Liver (tissue), 9 donors: Measurements from ENCODE around the gene VIL1. TPM values are rescaled to one million over a fixed set of nuclear protein-coding genes. Genes with fewer than 3 reads are reported as not detected.

Source experiments
- DNase-seq: peaks from one replicate; pipeline ENCODE4 v3.0.0-alpha.2; 2017; ENCODE audit warnings: low spot score
- H3K27ac ChIP-seq, 2 donors: one replicate each; pipeline ENCODE4 v1.7.0; 2013; ENCODE audit warnings: inconsistent platforms in 2 of 2, low read length in 2 of 2, control low read depth in 1 of 2, low read depth in 1 of 2, mild to moderate bottlenecking in 1 of 2
- H3K27me3 ChIP-seq, 4 donors: one replicate each; pipeline versions ENCODE4 v1.6.1 to v1.7.0; 2013; ENCODE audit warnings: low read length in 3 of 4, inconsistent platforms in 1 of 4, mild to moderate bottlenecking in 1 of 4, moderate library complexity in 1 of 4; ENCODE audit not compliant: control insufficient read depth in 4 of 4, insufficient read depth in 4 of 4
- H3K36me3 ChIP-seq, 4 donors: one replicate each; pipeline versions ENCODE4 v1.6.1 to v1.7.0; 2013; ENCODE audit warnings: low read length in 3 of 4, mild to moderate bottlenecking in 3 of 4, low read depth in 1 of 4, moderate library complexity in 1 of 4; ENCODE audit not compliant: control insufficient read depth in 4 of 4, insufficient read depth in 3 of 4
- H3K4me1 ChIP-seq, 4 donors: one replicate each; pipeline versions ENCODE4 v1.6.1 to v1.7.0; 2013; ENCODE audit warnings: low read length in 3 of 4, mild to moderate bottlenecking in 3 of 4, moderate library complexity in 1 of 4; ENCODE audit not compliant: control insufficient read depth in 4 of 4, insufficient read depth in 4 of 4
- H3K4me3 ChIP-seq, 3 donors: one replicate each; pipeline versions ENCODE4 v1.6.1 to v1.7.0; 2013; ENCODE audit warnings: low read length in 3 of 3, control low read depth in 1 of 3, low read depth in 1 of 3, mild to moderate bottlenecking in 1 of 3
- H3K9ac ChIP-seq, 2 donors: one replicate each; pipeline ENCODE4 v1.7.0; 2013; ENCODE audit warnings: low read length in 2 of 2, mild to moderate bottlenecking in 2 of 2, moderate library complexity in 2 of 2, control low read depth in 1 of 2, low read depth in 1 of 2
- H3K9me3 ChIP-seq, 4 donors: one replicate each; pipeline versions ENCODE4 v1.6.1 to v1.7.0; 2013; ENCODE audit warnings: low read length in 3 of 4; ENCODE audit not compliant: control insufficient read depth in 4 of 4
- EGR1 ChIP-seq, 2 donors: IDR thresholded peaks; 2 replicates each; pipeline ENCODE4 v1.6.1; 2016 to 2018; ENCODE audit warnings: antibody characterized with exemption in 2 of 2, low read depth in 2 of 2
- FOXA1 ChIP-seq: IDR thresholded peaks from 2 replicates; pipeline ENCODE4 v1.6.1; 2016; ENCODE audit warnings: antibody characterized with exemption
- FOXA2 ChIP-seq: IDR thresholded peaks from 2 replicates; pipeline ENCODE4 v1.6.1; 2016; ENCODE audit warnings: antibody characterized with exemption
- GABPA ChIP-seq, 2 donors: IDR thresholded peaks in 1 of 2; conservative IDR thresholded peaks in 1 of 2; 2 replicates each; pipeline ENCODE4 v1.6.1; 2016; ENCODE audit warnings: antibody characterized with exemption in 2 of 2, mild to moderate bottlenecking in 1 of 2, moderate library complexity in 1 of 2
- HNF4A ChIP-seq, 2 donors: conservative IDR thresholded peaks; 2 replicates each; pipeline ENCODE4 v1.6.1; 2016; ENCODE audit warnings: antibody characterized with exemption in 2 of 2, mild to moderate bottlenecking in 2 of 2
- HNF4G ChIP-seq: IDR thresholded peaks from 2 replicates; pipeline ENCODE4 v1.6.1; 2016; ENCODE audit warnings: antibody characterized with exemption
- JUND ChIP-seq, 2 donors: IDR thresholded peaks; 2 replicates each; pipeline ENCODE4 v1.6.1; 2016; ENCODE audit warnings: antibody characterized with exemption in 2 of 2
- NR2F2 ChIP-seq: IDR thresholded peaks from 2 replicates; pipeline ENCODE4 v1.6.1; 2016; ENCODE audit warnings: antibody characterized with exemption
- RAD21 ChIP-seq, 2 donors: IDR thresholded peaks; 2 replicates each; pipeline ENCODE4 v1.6.1; 2016; ENCODE audit warnings: antibody characterized with exemption in 2 of 2, mild to moderate bottlenecking in 2 of 2
- RXRA ChIP-seq, 2 donors: IDR thresholded peaks; 2 replicates each; pipeline ENCODE4 v1.6.1; 2017 to 2018; ENCODE audit warnings: antibody characterized with exemption in 2 of 2, mild to moderate bottlenecking in 1 of 2
- SP1 ChIP-seq: IDR thresholded peaks from 2 replicates; pipeline ENCODE4 v1.6.1; 2018; ENCODE audit warnings: antibody characterized with exemption, mild to moderate bottlenecking
- TAF1 ChIP-seq: conservative IDR thresholded peaks from 2 replicates; pipeline ENCODE4 v1.6.1; 2016; ENCODE audit warnings: antibody characterized with exemption, mild to moderate bottlenecking
- YY1 ChIP-seq: IDR thresholded peaks from 2 replicates; pipeline ENCODE4 v1.6.1; 2016; ENCODE audit warnings: antibody characterized with exemption, mild to moderate bottlenecking
- WGBS: extraction: QIAGEN DNeasy Blood & Tissue Kit; methylation state at CpG from one replicate; pipeline ENCODE4 v1.1.7; 2013; 5-methylcytosine and 5-hydroxymethylcytosine counted together
- polyA plus RNA-seq, 2 donors: library from polyadenylated mRNA; stranded (reverse) in 1 of 2; unstranded in 1 of 2; fragments of 200-250 nt in 1 of 2; fragments of >200 nt in 1 of 2; fragmentation: Nextera tagmentation in 1 of 2; extraction: Ambion mirVana in 1 of 2; gene quantifications; one replicate each; pipeline versions ENCODE4 v1.2.1 to v1.2.3, GENCODE V29; 2013 to 2015
- total RNA-seq, 2 donors: library from RNA; depleted of rRNA; stranded (reverse); fragments of >200 nt; gene quantifications; one replicate each; pipeline ENCODE4 v1.2.3, GENCODE V29; 2014
- TF ChIP-seq, protein P1 (sequence below): IDR thresholded peaks from 2 replicates; pipeline ENCODE4 v1.6.1; 2016; ENCODE audit warnings: antibody characterized with exemption
- TF ChIP-seq, protein P2 (sequence below): IDR thresholded peaks from 2 replicates; pipeline ENCODE4 v1.6.1; 2016; ENCODE audit warnings: antibody characterized with exemption
- TF ChIP-seq, protein P3 (sequence below): IDR thresholded peaks from 2 replicates; pipeline ENCODE4 v1.6.1; 2016; ENCODE audit warnings: antibody characterized with exemption
- TF ChIP-seq, protein P4 (sequence below): IDR thresholded peaks from 2 replicates; pipeline ENCODE4 v1.6.1; 2016; ENCODE audit warnings: antibody characterized with exemption, mild to moderate bottlenecking
- TF ChIP-seq, protein P5 (sequence below): fragments of 150-350 bp; IDR thresholded peaks from 2 replicates; pipeline ENCODE4 v1.5.1; 2017; ENCODE audit warnings: improper control_type of control experiment, low read depth, low read length; ENCODE audit not compliant: missing input control
- donor health status: healthy.
- donor health status: healthy.
- donor health status: healthy.
- donor health status: healthy.
- donor health status: healthy.

VIL1 gene
- total and polyA plus RNA-seq, 4 donors, result 16.4 to 72.0 (median 31.6) TPM

DNA sequence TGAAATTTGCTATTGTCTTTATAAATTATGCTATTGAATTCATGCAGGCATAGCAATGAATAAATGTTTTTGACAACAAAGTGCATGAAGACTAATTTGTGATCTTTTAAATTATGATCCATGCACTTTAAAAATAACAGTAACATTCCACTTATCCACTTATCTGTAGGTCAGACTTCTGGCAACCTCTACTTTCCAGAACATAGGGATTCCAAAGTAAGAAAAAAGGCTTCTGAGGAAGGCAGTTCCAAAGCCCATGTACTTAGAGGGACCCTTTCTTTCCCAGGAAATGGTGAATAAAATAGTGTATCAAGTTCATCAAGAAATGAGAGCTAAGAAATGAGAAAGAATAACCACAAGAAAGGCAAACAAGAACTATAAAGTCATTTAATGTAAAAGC is 58.3 kb downstream of the VIL1 start:
- Histone ChIP-seq H3K4me1 (no peaks in the 10 kb centered on the region), H3K9ac (no peak overlapping the region), H3K36me3 (peaks cover 9 to 52% (median 25%) of the 10 kb centered on the region in 4 donors), H3K4me3 (no peak overlapping the region), H3K9me3 (no peaks in the 10 kb centered on the region), H3K27ac (no peak overlapping the region), H3K27me3 (no peaks in the 10 kb centered on the region)
- no peak for DNase-seq
- TF ChIP-seq NR2F2 (no peak), FOXA2 (no peak), FOXA1 (no peak), RAD21 (IDR thresholded peaks at IDR 0.05) (no peak), EGR1 (IDR thresholded peaks at IDR 0.05; ENCODE audit: low read depth in 2 of 2) (no peak), HNF4G (no peak), GABPA (IDR thresholded peaks at IDR 0.05 in 1 of 2, conservative IDR thresholded peaks at IDR 0.05 in 1 of 2) (no peak), JUND (IDR thresholded peaks at IDR 0.05) (no peak), TAF1 (no peak), SP1 (no peak), YY1 (no peak)
- TF ChIP-seq, protein P1, sequence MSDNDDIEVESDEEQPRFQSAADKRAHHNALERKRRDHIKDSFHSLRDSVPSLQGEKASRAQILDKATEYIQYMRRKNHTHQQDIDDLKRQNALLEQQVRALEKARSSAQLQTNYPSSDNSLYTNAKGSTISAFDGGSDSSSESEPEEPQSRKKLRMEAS, result no peak
- TF ChIP-seq, protein P2, sequence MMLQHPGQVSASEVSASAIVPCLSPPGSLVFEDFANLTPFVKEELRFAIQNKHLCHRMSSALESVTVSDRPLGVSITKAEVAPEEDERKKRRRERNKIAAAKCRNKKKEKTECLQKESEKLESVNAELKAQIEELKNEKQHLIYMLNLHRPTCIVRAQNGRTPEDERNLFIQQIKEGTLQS, result no peak

DNA sequence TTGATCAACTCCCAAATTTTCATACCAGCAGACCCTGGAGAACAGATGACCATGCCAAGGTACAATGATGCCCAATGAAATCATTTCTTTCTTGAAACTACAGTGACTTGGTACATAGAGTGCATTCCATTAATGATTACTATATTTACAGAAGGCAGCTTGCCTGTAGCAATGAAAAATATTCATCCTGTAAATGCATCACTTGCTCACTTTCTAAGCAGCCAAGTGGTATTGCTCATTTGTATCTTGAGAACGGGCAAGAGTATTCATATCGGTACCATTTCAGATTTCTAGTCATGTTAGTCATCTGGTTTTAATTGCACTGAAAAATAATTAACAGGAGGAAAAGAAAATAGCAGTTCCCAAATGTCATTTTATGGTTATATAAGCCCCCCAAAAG is 59.6 kb downstream of the VIL1 start:
- no peaks in the 10 kb centered on the region for H3K9me3 ChIP-seq
- H3K27ac ChIP-seq, result no peak overlapping the region
- 94% methylated on average over 2 of the region's 2 CpGs for WGBS
- H3K27me3 ChIP-seq, result no peaks in the 10 kb centered on the region
- no peak overlapping the region for H3K4me3 ChIP-seq
- DNase-seq, result no peak
- H3K9ac ChIP-seq, result no peak overlapping the region
- TF ChIP-seq, protein P1, result no peak
- TF ChIP-seq JUND (IDR thresholded peaks at IDR 0.05), result no peak
- TF ChIP-seq YY1, result no peak
- TF ChIP-seq, protein P3, sequence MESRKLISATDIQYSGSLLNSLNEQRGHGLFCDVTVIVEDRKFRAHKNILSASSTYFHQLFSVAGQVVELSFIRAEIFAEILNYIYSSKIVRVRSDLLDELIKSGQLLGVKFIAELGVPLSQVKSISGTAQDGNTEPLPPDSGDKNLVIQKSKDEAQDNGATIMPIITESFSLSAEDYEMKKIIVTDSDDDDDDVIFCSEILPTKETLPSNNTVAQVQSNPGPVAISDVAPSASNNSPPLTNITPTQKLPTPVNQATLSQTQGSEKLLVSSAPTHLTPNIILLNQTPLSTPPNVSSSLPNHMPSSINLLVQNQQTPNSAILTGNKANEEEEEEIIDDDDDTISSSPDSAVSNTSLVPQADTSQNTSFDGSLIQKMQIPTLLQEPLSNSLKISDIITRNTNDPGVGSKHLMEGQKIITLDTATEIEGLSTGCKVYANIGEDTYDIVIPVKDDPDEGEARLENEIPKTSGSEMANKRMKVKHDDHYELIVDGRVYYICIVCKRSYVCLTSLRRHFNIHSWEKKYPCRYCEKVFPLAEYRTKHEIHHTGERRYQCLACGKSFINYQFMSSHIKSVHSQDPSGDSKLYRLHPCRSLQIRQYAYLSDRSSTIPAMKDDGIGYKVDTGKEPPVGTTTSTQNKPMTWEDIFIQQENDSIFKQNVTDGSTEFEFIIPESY, result no peak
- TF ChIP-seq, protein P4, sequence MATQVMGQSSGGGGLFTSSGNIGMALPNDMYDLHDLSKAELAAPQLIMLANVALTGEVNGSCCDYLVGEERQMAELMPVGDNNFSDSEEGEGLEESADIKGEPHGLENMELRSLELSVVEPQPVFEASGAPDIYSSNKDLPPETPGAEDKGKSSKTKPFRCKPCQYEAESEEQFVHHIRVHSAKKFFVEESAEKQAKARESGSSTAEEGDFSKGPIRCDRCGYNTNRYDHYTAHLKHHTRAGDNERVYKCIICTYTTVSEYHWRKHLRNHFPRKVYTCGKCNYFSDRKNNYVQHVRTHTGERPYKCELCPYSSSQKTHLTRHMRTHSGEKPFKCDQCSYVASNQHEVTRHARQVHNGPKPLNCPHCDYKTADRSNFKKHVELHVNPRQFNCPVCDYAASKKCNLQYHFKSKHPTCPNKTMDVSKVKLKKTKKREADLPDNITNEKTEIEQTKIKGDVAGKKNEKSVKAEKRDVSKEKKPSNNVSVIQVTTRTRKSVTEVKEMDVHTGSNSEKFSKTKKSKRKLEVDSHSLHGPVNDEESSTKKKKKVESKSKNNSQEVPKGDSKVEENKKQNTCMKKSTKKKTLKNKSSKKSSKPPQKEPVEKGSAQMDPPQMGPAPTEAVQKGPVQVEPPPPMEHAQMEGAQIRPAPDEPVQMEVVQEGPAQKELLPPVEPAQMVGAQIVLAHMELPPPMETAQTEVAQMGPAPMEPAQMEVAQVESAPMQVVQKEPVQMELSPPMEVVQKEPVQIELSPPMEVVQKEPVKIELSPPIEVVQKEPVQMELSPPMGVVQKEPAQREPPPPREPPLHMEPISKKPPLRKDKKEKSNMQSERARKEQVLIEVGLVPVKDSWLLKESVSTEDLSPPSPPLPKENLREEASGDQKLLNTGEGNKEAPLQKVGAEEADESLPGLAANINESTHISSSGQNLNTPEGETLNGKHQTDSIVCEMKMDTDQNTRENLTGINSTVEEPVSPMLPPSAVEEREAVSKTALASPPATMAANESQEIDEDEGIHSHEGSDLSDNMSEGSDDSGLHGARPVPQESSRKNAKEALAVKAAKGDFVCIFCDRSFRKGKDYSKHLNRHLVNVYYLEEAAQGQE, result no peak
- no peak for TF ChIP-seq NR2F2
- TF ChIP-seq HNF4G, result no peak
- TF ChIP-seq SP1, result no peak
- TF ChIP-seq, protein P5, sequence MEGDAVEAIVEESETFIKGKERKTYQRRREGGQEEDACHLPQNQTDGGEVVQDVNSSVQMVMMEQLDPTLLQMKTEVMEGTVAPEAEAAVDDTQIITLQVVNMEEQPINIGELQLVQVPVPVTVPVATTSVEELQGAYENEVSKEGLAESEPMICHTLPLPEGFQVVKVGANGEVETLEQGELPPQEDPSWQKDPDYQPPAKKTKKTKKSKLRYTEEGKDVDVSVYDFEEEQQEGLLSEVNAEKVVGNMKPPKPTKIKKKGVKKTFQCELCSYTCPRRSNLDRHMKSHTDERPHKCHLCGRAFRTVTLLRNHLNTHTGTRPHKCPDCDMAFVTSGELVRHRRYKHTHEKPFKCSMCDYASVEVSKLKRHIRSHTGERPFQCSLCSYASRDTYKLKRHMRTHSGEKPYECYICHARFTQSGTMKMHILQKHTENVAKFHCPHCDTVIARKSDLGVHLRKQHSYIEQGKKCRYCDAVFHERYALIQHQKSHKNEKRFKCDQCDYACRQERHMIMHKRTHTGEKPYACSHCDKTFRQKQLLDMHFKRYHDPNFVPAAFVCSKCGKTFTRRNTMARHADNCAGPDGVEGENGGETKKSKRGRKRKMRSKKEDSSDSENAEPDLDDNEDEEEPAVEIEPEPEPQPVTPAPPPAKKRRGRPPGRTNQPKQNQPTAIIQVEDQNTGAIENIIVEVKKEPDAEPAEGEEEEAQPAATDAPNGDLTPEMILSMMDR, result no peak
- no peak for TF ChIP-seq FOXA2
- no peak for TF ChIP-seq RAD21 (IDR thresholded peaks at IDR 0.05)
- TF ChIP-seq RXRA (IDR thresholded peaks at IDR 0.05), result no peak
- no peak for TF ChIP-seq GABPA (IDR thresholded peaks at IDR 0.05 in 1 of 2, conservative IDR thresholded peaks at IDR 0.05 in 1 of 2)
- no peak for TF ChIP-seq TAF1
- TF ChIP-seq, protein P2, result no peak
- TF ChIP-seq HNF4A (conservative IDR thresholded peaks at IDR 0.05), result no peak
- TF ChIP-seq EGR1 (IDR thresholded peaks at IDR 0.05; ENCODE audit: low read depth in 2 of 2), result no peak
- TF ChIP-seq FOXA1, result no peak
- H3K4me1 ChIP-seq, result no peaks in the 10 kb centered on the region
- peaks cover 6 to 54% (median 27%) of the 10 kb centered on the region in 4 donors for H3K36me3 ChIP-seq
